ENCODE measurements around the gene PEAK3. TPM values are rescaled to one million over a fixed set of nuclear protein-coding genes. Genes with fewer than 3 reads are reported as not detected.

PEAK3 gene
- polyA plus RNA-seq, 3 donors: 0.04 to 0.12 (median 0.09) TPM

DNA sequence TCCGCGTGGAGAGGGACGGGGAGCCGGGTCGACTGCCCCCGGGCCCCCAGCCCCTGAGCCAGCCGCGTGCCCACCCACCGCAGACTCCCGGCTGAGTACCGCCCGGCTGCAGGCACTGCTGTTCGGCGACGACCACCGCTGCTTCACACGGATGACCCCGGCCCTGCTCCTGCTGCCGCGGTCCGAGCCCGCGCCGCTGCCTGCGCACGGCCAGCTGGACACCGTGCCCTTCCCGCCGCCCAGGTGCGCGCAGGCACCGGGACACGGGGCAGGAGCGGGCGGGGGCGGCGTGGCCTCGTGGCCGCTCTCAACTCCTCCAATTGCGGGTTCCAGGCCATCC is 31.2 kb downstream of the PEAK3 start:
- DNase-seq: no peak

DNA sequence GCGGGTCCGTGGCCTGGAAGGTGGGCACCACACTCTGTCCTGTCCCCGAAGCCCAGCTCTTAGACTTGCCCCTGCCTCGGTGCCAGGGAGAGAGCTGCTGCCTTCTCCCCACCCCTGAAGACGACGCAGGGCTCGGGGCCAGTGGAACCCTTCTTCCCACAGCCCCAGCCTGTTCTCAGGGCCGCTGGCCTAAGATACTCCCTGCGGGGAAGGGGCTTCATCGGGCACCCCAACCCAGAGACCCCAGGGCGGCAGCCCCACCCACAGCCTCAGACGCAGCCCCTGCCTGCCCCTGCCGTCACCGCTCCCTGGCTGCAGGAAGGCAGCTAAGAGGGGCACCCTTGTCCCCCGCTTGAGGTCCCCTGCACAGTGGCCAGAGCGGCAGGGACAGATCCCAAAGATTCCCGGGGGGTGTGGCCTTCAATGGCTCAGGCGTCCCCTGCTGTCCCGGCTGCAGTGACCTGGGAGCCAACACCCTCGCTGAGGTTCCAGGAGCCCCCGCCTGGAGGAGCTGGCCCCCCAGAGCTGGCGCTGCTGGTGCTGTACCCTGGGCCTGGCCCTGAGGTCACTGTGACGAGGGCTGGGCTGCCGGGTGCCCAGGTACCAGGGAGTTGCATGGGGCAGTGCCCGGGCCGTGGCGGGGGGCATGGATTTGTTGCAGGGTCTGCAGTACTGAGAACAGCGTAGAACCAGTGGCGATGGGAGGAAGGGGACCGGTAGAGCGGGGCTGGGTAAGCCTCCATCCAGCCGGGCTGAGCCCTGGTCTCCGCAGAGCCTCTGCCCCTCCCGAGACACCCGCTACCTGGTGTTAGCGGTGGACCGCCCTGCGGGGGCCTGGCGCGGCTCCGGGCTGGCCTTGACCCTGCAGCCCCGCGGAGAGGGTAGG is 31.9 kb downstream of the PEAK3 start:
- DNase-seq: no peak

DNA sequence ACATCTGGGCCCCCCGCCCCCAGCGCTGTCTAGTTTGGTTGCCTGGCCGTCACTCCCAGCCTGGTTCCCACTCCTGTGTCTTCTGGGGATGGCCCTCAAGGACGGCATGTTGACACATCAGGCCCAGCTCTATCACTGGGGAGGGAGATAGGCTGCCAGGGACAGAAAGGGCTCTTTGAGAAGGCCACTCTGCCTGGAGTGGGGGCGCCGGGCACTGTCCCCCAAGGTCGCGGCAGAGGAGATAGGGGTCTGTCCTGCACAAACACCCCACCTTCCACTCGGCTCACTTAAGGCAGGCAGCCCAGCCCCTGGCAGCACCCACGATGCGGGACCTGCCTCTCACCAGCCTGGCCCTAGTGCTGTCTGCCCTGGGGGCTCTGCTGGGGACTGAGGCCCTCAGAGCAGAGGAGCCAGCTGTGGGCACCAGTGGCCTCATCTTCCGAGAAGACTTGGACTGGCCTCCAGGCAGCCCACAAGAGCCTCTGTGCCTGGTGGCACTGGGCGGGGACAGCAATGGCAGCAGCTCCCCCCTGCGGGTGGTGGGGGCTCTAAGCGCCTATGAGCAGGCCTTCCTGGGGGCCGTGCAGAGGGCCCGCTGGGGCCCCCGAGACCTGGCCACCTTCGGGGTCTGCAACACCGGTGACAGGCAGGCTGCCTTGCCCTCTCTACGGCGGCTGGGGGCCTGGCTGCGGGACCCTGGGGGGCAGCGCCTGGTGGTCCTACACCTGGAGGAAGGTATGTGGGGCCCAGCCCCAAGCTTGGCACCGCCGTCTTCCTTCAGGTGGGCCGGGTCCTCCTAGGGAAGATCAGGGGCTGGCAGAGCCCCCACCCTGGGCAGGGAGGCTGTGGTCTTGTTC is 32.7 kb downstream of the PEAK3 start, which contains the start of gene AMH:
Gene AMH (plus strand): TSS at position 314 of the 857 bp plus-strand sequence. CDS start 10 bp downstream, at position 324.
- no peak for DNase-seq

DNA sequence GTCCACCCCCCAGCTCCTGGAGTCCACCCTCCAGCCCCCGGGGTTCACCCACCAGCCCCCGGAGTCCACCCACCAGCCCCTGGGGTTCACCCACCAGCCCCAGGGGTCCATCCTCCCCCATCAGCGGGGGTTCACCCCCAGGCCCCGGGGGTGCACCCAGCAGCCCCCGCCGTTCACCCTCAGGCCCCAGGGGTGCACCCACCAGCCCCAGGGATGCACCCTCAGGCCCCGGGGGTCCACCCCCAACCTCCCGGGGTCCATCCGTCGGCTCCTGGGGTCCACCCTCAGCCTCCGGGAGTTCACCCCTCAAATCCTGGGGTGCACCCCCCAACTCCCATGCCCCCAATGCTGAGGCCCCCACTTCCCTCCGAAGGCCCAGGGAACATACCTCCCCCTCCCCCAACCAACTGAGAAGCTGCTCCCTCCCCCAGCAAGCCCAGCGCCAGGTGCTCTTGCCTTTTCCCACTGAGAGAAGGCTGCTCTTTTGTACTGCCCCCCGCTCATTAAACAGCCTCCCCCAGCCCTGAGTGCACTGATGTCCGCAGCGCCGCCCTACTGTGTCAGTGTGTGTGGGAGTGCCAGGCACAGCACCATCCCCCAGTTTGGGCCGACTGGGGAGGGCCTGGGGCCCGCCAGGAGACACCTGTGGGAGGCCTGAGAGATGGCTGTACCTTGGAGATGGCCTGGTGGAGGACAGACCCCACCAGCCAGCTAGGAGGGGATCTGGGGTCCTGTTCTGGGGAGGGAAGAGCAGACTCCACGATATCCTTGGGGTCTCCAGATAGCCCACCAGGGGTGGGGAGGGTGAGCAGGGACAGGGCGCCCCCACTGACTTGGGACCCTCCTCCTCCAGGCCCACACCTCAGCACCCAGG is 33.6 kb downstream of the PEAK3 start:
- no peak for DNase-seq

DNA sequence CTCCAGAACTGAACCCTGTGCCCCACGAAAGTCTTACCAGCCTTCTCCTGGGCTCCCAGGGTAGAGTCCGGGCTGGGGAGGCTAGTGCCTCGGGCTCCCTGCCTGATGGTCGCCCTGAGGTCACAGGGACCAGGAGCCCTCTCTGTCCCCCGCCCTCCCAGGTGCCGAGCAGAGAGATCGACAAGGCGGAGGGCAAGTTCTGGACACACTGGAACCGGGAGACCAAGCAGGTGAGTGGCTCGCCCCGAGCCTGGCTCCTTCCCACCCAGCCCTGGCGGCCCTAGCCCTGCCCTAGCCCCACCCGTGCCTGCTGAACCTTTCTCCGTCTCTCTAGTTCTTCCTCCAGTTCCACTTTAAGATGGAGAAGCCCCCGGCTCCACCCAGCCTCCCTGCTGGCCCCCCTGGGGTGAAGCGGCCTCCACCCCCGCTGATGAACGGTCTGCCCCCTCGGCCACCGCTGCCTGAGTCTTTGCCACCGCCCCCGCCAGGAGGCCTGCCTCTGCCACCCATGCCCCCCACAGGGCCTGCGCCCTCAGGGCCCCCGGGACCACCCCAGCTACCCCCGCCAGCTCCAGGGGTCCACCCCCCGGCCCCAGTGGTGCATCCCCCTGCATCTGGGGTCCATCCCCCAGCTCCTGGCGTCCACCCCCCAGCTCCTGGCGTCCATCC is 34.4 kb downstream of the PEAK3 start:
- DNase-seq: no peak

DNA sequence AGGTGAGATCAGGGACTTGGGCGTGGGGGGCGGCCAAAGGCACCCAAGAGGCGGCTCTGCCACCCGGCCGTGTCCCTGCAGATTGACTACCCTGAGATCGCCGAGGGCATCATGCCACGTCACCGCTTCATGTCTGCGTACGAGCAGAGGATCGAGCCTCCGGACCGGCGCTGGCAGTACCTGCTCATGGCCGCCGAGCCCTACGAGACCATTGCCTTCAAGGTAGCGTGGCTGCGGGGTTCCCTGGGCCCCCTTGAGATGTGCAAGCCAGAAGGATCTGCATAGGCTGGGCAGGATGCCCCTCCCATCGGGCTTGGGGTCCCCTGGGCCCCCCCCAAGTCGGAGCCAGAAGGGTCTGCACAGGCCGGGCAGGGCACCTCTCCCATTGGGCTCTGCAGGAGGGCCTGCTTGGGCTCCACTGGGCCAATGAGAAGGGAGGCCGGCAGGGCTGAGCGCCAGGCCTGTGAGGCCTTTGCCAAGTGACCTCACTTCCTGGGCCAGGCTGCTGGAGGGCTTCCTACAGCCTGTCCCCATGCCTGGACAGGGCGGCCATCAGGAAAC is 35.1 kb downstream of the PEAK3 start:
- no peak for DNase-seq

DNA sequence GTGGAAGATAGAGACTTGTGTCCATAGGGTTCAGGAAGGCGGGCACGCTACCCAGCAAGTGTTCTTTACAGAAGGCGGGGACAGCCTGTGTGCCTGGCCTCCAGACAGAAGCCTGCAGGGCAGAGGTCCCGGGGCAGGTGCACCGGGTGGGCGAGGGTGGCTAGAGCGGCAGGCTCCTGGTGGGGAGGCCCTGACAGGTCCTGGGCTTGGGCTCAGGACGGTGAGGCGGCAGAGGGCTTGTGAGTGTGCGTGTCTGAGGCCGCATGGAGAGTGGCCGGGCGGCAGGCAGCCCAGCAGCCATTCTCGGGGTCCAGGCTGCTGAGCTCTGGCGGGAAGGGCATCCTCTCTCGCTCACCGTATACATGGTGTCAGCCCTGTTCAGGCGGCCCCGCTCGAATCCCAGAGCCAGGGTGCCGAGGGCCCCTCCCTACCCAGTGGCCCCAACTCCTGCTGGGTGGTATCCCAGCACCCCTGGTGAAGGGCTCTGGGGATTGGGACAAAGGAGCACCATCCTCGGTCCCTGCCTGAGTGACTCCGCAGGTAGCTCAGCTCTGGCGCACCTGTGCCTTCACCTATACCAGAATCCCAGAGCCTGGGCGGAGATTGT is 35.9 kb downstream of the PEAK3 start:
- no peak for DNase-seq

DNA sequence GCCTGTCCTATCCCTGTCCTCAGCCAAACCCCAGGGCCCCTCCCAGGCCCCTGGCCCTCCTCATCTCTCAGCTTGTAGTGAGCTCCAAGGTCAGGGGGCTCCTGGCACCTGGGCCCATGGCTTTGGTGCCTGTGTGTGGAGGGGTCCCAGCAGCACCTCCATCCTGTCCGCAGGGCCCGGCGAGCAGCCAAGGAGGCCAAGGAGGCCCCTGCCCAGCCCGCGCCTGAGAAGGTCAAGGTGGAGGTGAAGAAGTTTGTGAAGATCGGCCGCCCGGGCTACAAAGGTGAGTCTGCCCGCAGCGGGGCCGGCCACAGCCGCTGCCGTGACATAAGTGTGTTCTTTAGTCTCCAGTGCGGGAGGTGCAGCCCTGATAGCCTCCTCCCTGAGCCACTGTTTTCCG is 36.7 kb downstream of the PEAK3 start:
- no peak for DNase-seq

DNA sequence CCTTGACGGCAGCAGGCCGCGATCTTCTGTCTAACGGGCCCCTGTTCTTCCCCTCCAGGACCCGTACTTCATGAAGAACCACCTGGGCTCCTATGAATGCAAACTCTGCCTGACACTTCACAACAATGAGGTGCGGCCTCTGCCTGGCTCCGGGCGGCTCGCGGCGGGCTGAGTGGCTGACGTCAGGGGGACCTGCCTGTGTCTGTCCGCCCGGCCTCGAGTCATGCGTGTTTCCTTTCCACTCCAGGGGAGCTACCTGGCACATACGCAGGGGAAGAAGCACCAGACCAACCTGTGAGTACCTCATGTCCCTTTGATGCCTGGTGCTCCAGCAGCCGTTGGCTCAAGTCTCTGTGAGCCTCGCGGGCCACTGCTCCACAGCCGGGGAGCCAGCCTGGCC is 37.5 kb downstream of the PEAK3 start:
- DNase-seq: no peak

DNA sequence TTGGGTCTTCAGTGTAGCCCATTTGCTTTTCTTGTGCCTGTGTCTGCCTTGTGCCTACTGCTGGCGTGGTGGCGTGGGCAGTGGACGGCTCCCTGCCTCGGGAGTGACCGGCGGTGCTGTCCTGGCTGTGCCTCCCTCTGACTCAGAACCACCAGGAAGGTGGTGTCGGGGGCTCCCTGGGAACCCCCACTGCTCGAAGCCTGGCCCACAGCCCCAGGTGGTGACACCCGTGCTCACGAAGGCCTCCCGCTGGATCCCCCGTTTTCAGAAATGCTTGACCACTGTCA is 37.9 kb downstream of the PEAK3 start:
- no peak for DNase-seq

DNA sequence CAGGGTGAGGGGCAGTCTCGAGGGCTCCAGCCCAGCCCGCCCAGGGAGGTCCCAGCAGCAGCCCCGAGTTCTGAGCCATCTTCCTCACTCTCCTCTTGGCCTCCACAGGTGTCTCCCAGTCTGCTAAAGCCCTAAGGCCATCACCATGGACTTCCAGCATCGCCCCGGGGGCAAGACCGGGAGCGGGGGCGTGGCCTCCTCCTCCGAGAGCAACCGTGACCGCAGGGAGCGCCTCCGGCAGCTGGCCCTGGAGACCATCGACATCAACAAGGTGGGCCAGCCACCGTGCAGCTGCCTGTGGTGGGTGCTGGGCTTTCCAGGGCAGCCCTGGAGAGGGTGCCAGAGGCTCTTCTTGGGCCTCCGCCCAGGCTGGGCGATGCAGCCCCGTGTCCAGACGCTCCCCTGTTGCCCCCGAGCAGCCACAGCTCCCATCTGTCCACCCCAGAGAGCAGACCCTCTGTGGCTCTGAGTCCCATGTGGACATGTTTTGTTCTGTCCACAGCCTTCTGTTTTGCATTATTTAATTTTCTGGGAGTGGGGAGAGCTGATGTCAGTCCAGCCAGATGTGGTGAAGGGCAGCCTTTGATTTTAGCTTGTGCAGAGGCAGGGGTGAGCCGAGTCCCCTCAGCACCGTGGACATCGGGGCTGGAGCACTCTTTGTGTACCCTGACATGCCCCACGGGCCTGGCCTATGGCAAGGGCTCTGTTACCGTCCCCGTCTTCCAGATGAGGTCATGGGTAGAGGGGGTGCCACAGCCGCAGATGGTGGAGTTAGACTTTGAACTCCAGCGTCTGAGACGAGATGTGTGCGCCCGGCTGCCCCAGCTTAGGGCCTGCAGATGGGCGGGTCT is 38.5 kb downstream of the PEAK3 start:
- DNase-seq: no peak

DNA sequence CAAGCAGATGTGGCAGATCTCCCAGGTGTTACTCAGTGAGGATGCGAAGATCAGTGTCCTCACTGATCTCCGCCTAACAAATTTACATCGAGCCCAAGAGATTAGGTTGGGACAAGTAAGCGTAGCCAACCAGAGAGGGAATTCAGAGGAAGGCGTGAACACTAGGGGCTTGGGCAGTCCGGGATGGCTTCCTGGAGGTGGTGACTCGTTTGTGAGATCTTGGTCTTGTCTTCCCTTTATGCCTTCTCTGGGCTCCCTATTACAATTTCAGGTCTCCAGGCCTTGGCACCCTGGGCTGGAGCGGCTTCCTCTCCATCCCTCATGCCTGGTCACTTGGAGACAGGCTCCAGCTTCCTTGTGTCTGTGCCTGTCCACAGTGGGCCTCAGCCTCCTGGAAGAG is 39.2 kb downstream of the PEAK3 start:
- DNase-seq: no peak

DNA sequence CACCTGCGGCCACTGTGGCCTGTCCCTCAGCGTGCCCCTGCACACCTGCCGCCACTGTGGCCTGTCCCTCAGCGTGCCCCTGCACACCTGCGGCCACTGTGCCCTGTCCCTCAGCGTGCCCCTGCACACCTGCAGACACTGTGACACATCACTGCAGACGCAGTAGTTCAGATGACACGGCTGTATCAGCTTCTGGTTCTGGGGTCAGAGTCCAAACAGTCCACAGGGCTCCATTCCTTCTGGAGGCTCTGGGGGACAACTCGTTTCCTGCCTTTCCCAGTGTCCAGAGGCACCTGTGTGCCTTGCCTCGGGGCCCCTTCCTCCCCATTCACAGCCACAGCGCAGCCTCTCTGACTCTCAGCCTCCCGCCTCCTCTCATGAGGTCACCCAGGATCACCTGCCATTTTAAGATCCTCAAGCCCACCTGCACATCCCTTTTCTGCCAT is 39.9 kb downstream of the PEAK3 start:
- no peak for DNase-seq

DNA sequence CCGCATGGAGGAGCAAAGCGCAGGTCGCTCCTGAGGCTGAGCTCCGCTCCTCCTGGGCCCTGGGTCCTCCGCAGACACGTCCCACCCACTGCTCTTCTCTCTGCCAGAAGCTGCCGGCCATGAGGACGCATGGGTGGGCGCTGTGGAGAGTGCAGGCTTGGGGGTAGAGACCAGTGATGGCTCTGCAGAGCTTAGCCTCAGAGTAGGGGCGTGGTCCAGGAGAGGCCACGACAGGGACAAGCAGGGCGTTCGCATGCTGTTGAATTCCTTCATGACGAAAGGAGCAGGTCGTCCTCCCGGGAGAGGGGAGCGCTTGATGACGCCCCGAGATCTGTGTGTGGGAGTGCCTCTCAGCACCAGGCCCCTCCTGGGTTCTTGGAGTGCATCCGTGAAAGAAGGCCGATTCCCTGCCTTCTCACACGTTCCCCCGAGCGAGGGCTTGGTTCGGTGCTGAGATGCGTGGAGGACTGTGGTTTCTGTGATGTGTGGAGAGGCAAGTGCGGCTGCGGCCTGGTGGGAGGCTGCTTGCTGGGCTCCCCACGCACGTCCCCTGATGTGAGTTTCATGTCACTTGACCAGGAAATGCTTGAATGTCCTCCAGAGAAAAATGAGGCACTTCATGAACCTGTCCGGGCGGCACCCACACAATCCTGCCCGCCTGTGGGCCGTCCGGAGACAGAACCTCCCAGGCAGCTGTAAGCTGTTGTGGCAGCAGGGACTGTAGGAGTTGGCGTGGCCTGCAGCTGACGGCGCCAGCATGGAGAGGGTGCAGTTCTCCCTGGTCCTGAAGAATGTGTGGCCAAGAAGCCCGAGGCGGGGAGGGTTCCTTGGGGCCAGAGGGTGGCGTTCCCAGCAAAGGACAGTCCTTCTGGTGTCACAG is 40.9 kb downstream of the PEAK3 start:
- DNase-seq: no peak

DNA sequence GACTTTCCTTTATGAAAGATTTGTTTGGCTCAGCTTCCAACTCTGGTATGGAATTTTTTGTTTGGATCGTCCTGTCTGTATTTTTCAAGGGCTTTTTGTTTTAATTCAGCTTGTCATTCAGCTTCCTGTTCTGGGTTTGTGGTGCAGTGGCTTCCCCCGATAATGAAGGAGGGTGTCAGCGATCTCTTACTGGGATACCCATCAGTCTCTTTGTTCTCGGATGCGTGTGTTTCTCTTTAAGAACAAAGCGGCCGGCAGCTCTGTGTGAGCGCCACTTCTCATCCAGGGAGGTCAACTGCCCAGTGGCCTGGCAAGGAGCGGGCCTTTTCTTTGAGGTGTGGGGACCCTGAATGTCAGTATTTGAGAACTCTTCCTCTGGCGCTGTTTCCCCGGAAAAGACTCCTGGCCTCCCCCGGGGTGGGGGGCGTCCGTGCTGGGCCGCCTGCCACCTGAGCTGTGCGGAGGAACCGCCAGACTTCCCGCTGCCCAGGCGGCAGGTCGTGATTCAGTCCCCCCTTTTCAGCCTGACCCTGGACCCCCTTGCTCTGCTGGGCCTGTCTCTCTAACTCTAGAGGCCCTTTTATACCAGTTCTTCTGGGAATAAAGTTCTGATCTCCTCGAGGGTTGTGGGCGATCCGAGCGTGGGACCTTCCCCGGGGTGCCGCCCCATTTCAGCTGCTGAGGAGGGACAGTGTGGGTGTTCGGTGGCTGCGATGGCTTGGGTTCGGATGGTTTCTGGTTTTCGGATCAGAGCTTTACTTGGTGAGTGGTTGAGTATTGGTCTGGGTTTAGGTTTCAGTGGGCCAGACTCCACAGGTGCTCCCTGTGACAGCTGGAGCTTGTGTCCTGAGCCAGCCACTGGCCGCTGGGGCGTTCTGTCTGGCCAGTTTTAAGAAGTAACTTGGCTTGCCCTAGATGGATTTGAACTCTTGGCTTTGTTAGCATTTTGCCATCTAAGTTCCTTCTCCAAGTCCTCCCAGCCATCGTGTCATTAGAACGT is 41.9 kb downstream of the PEAK3 start:
- DNase-seq: no peak

DNA sequence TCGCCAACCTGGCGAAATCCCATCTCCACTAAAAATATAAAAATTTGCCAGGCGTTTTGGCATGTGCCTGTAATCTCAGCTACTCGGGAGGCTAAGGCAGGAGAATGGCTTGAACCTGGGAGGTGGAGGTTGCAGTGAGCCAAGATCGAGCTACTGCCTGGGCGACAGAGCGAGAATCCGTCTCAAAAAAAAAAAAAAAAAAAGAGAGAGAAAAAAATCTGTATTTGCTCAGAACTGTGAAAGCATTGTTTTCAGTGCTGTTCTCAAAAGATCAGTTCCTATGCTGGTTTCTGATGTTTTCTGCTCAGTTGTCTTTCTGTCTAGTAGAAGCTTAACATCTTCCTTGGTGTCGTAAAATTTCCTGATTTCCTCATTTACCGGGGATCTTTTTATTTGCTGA is 42.8 kb downstream of the PEAK3 start:
- no peak for DNase-seq

DNA sequence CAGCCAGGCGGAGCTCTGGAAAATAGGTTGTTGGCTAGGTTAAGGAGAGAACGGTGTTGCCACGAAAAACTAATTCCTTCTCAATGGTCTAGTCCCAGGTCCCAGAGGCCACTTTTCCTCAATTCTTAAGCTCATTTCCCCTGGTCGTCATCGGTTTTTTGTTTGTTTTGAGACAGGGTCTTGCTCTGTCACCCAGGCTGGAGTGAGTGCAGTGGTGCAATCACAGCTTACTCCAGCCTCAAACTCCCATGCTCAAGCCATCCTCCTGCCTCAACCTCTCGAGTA is 44.2 kb downstream of the PEAK3 start:
- no peak for DNase-seq
